OCI-LY7 (cell line): ENCODE results near the gene TMEM217.

Experiments
- CTCF ChIP-seq: fragments of 200-600 bp; sonication (generic); conservative IDR thresholded peaks from 2 replicates; pipeline ENCODE4 v1.5.1; 2014; ENCODE audit warnings: mild to moderate bottlenecking, antibody characterized with exemption, low read length, moderate library complexity, mixed read lengths
- EZH2phosphoT487 ChIP-seq: fragments of 200-600 bp; sonication (generic); IDR thresholded peaks from 2 replicates; pipeline ENCODE4 v1.6.1; 2018; ENCODE audit warnings: low read depth, borderline replicate concordance, mild to moderate bottlenecking, mixed run types, antibody characterized with exemption, low read length, moderate library complexity, mixed read lengths

- peak; percentile 97 for TF ChIP-seq CTCF
- TF ChIP-seq EZH2phosphoT487, result no peak
Measured at GRCh38 chr6:37171970-37172812, 85.8 kb downstream of the TMEM217 start.
